HEK293 (cell line): ENCODE data around the gene SYCN.

Experiments used
- KLF16 ChIP-seq: fragments of 450-650 bp; formaldehyde crosslinking; IDR thresholded peaks from 2 replicates; pipeline ENCODE4 v1.5.1; 2017; ENCODE audit warnings: missing biosample characterization, missing genetic modification characterization
- MEIS1 ChIP-seq: sonication (generic); formaldehyde crosslinking; IDR thresholded peaks from 2 replicates; pipeline ENCODE4 v1.8.1; 2022; ENCODE audit warnings: missing genetic modification reagents, mild to moderate bottlenecking, borderline replicate concordance
- SETDB1 ChIP-seq: IDR thresholded peaks from one replicate; pipeline ENCODE4 v1.6.1; 2017; ENCODE audit warnings: mild to moderate bottlenecking, low read length, moderate library complexity, mixed read lengths; ENCODE audit not compliant: insufficient read length
- SP7 ChIP-seq: fragments of 450-650 bp; formaldehyde crosslinking; IDR thresholded peaks from 2 replicates; pipeline ENCODE4 v1.5.1; 2016; ENCODE audit warnings: missing biosample characterization, missing genetic modification characterization
- WT1 ChIP-seq: fragments of 450-650 bp; formaldehyde crosslinking; IDR thresholded peaks from 2 replicates; pipeline ENCODE4 v1.5.1; 2016; ENCODE audit warnings: missing biosample characterization, missing genetic modification characterization
- YY2 ChIP-seq: fragments of 450-650 bp; formaldehyde crosslinking; IDR thresholded peaks from 2 replicates; pipeline ENCODE4 v1.5.1; 2016; ENCODE audit warnings: missing biosample characterization, missing genetic modification characterization
- ZFP3 ChIP-seq: fragments of 450-650 bp; formaldehyde crosslinking; IDR thresholded peaks from 2 replicates; pipeline ENCODE4 v1.5.1; 2016; ENCODE audit warnings: low read depth, missing biosample characterization, missing genetic modification characterization
- ZNF112 ChIP-seq: fragments of 450-650 bp; formaldehyde crosslinking; IDR thresholded peaks from 2 replicates; pipeline ENCODE4 v1.5.0; 2017; ENCODE audit warnings: missing biosample characterization, missing genetic modification characterization
- ZNF157 ChIP-seq: fragments of 450-650 bp; formaldehyde crosslinking; IDR thresholded peaks from 2 replicates; pipeline ENCODE4 v1.5.1; 2016; ENCODE audit warnings: missing biosample characterization, missing genetic modification characterization
- ZNF221 ChIP-seq: fragments of 450-650 bp; formaldehyde crosslinking; IDR thresholded peaks from 2 replicates; pipeline ENCODE4 v1.5.1; 2017; ENCODE audit warnings: missing biosample characterization, missing genetic modification characterization, borderline replicate concordance
- ZNF350 ChIP-seq: fragments of 450-650 bp; formaldehyde crosslinking; IDR thresholded peaks from 2 replicates; pipeline ENCODE4 v1.5.0; 2017; ENCODE audit warnings: missing biosample characterization, mild to moderate bottlenecking, missing genetic modification characterization
- ZNF404 ChIP-seq: fragments of 450-650 bp; formaldehyde crosslinking; IDR thresholded peaks from 2 replicates; pipeline ENCODE4 v1.5.1; 2017; ENCODE audit warnings: missing biosample characterization, missing genetic modification characterization
- ZNF416 ChIP-seq: fragments of 450-650 bp; formaldehyde crosslinking; IDR thresholded peaks from 2 replicates; pipeline ENCODE4 v1.5.1; 2016; ENCODE audit warnings: missing biosample characterization, missing genetic modification characterization
- ZNF521 ChIP-seq: fragments of 450-650 bp; formaldehyde crosslinking; IDR thresholded peaks from 2 replicates; pipeline ENCODE4 v1.5.1; 2017; ENCODE audit warnings: missing biosample characterization, mild to moderate bottlenecking, missing genetic modification characterization
- ZNF544 ChIP-seq: fragments of 450-650 bp; formaldehyde crosslinking; IDR thresholded peaks from 2 replicates; pipeline ENCODE4 v1.5.0; 2017; ENCODE audit warnings: missing biosample characterization, missing genetic modification characterization
- ZNF549 ChIP-seq: fragments of 450-650 bp; IDR thresholded peaks from 2 replicates; pipeline ENCODE4 v1.5.1; 2018; ENCODE audit warnings: missing biosample characterization, missing genetic modification characterization, mild to moderate bottlenecking, inconsistent platforms, moderate library complexity
- ZNF555 ChIP-seq: fragments of 450-650 bp; formaldehyde crosslinking; conservative IDR thresholded peaks from 2 replicates; pipeline ENCODE4 v1.5.1; 2017; ENCODE audit warnings: missing biosample characterization, mild to moderate bottlenecking, missing genetic modification characterization, inconsistent platforms
- ZNF571 ChIP-seq: fragments of 450-650 bp; formaldehyde crosslinking; IDR thresholded peaks from 2 replicates; pipeline ENCODE4 v1.5.0; 2017; ENCODE audit warnings: missing biosample characterization, missing genetic modification characterization
- ZNF596 ChIP-seq: fragments of 450-650 bp; IDR thresholded peaks from 2 replicates; pipeline ENCODE4 v1.5.0; 2018; ENCODE audit warnings: missing biosample characterization, mild to moderate bottlenecking, missing genetic modification characterization, moderate library complexity
- ZNF629 ChIP-seq: fragments of 450-650 bp; formaldehyde crosslinking; IDR thresholded peaks from 2 replicates; pipeline ENCODE4 v1.5.1; 2017; ENCODE audit warnings: missing biosample characterization, missing genetic modification characterization
- ZNF658 ChIP-seq: fragments of 450-650 bp; formaldehyde crosslinking; IDR thresholded peaks from 2 replicates; pipeline ENCODE4; 2016; ENCODE audit warnings: missing biosample characterization, missing genetic modification characterization
- ZNF664 ChIP-seq: fragments of 450-650 bp; formaldehyde crosslinking; IDR thresholded peaks from 2 replicates; pipeline ENCODE4 v1.5.1; 2016; ENCODE audit warnings: missing biosample characterization, missing genetic modification characterization
- ZNF670 ChIP-seq: fragments of 450-650 bp; formaldehyde crosslinking; IDR thresholded peaks from 2 replicates; pipeline ENCODE4 v1.5.1; 2016; ENCODE audit warnings: missing biosample characterization, missing genetic modification characterization, low read depth
- ZNF701 ChIP-seq: fragments of 450-650 bp; formaldehyde crosslinking; IDR thresholded peaks from 2 replicates; pipeline ENCODE4 v1.5.1; 2016; ENCODE audit warnings: missing biosample characterization, missing genetic modification characterization
- ZNF707 ChIP-seq: fragments of 450-650 bp; formaldehyde crosslinking; IDR thresholded peaks from 2 replicates; pipeline ENCODE4 v1.5.1; 2016; ENCODE audit warnings: missing biosample characterization, missing genetic modification characterization
- ZNF747 ChIP-seq: fragments of 450-650 bp; formaldehyde crosslinking; IDR thresholded peaks from 2 replicates; pipeline ENCODE4 v1.5.1; 2016; ENCODE audit warnings: missing biosample characterization, missing genetic modification characterization
- ZNF76 ChIP-seq: fragments of 450-650 bp; formaldehyde crosslinking; IDR thresholded peaks from 2 replicates; pipeline ENCODE4; 2016; ENCODE audit warnings: low read depth, missing biosample characterization, missing genetic modification characterization, borderline replicate concordance
- ZNF768 ChIP-seq: fragments of 450-650 bp; formaldehyde crosslinking; IDR thresholded peaks from 2 replicates; pipeline ENCODE4 v1.5.1; 2018; ENCODE audit warnings: missing biosample characterization, mild to moderate bottlenecking, missing genetic modification characterization
- ZNF785 ChIP-seq: fragments of 450-650 bp; formaldehyde crosslinking; IDR thresholded peaks from 2 replicates; pipeline ENCODE4 v1.5.1; 2016; ENCODE audit warnings: missing biosample characterization, missing genetic modification characterization
- ZNF791 ChIP-seq: fragments of 450-650 bp; formaldehyde crosslinking; IDR thresholded peaks from 2 replicates; pipeline ENCODE4 v1.5.1; 2016; ENCODE audit warnings: missing biosample characterization, missing genetic modification characterization
- ZSCAN23 ChIP-seq: fragments of 450-650 bp; formaldehyde crosslinking; IDR thresholded peaks from 2 replicates; pipeline ENCODE4 v1.5.1; 2016; ENCODE audit warnings: missing biosample characterization, missing genetic modification characterization
- TF ChIP-seq, protein P1 (sequence below): fragments of 450-650 bp; formaldehyde crosslinking; IDR thresholded peaks from 2 replicates; pipeline ENCODE4 v1.5.1; 2016; ENCODE audit warnings: missing biosample characterization, missing genetic modification characterization
- TF ChIP-seq, protein P2 (sequence below): fragments of 450-650 bp; IDR thresholded peaks from 2 replicates; pipeline ENCODE4 v1.5.1; 2018; ENCODE audit warnings: missing biosample characterization, mild to moderate bottlenecking, missing genetic modification characterization
- TF ChIP-seq, protein P3 (sequence below): fragments of 450-650 bp; formaldehyde crosslinking; IDR thresholded peaks from 2 replicates; pipeline ENCODE4 v1.5.1; 2016; ENCODE audit warnings: missing biosample characterization, missing genetic modification characterization
- TF ChIP-seq, protein P4 (sequence below): fragments of 450-650 bp; formaldehyde crosslinking; IDR thresholded peaks from 2 replicates; pipeline ENCODE4 v1.5.1; 2016; ENCODE audit warnings: missing biosample characterization, missing genetic modification characterization
- TF ChIP-seq, protein P5 (sequence below): fragments of 450-650 bp; formaldehyde crosslinking; IDR thresholded peaks from 2 replicates; pipeline ENCODE4 v1.5.1; 2016; ENCODE audit warnings: missing biosample characterization, missing genetic modification characterization

SYCN gene

DNA sequence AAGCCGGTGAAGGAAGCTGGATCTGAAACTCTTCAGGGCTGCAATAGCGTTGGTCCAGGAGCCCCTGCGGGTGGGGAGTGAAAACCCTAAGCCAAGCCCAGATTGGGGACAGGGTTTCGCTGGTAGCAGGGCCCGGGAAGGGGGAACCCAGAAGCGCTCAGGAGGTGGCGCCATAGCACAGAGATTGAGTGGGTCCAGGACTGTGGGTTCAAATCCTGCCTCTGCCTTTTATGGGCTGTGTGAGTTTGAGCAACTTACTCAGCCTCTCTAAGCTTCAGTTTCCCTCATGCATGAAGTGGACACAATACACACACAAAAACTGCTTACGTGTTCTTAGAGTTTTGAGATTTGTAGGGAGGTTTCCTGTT, 8.3 kb upstream of the SYCN start (continued):
- TF ChIP-seq ZNF664 (tag by site-specific recombination) (no peak), ZNF555 (tag by site-specific recombination) (no peak), ZNF544 (tag by site-specific recombination) (no peak), ZNF571 (no peak), ZNF670 (tag by site-specific recombination) (no peak), ZFP3 (tag by site-specific recombination) (no peak), ZNF549 (tag by site-specific recombination) (no peak), ZNF747 (no peak), ZNF416 (tag by site-specific recombination) (no peak), ZNF76 (no peak), SP7 (tag by site-specific recombination) (peak; percentile 47; the same call in 1 of the 2 replicates), ZNF658 (tag by site-specific recombination) (no peak), ZNF768 (peak; percentile 96; the same call in 1 of the 2 replicates), ZNF596 (tag by site-specific recombination) (no peak), ZSCAN23 (no peak), ZNF707 (tag by site-specific recombination) (no peak), ZNF350 (tag by site-specific recombination) (no peak), ZNF521 (no peak), WT1 (tag by site-specific recombination) (peak; percentile 24; the same call in 1 of the 2 replicates), ZNF112 (no peak), ZNF791 (tag by site-specific recombination) (no peak), ZNF157 (tag by site-specific recombination) (no peak), ZNF785 (tag by site-specific recombination) (no peak), SETDB1 (no peak), ZNF701 (tag by site-specific recombination) (no peak), ZNF629 (tag by site-specific recombination) (0 out of 2 replicates have a peak, but pooled peaks have one; percentile 30), MEIS1 (no peak), ZNF404 (tag by site-specific recombination) (no peak), KLF16 (tag by site-specific recombination) (no peak), ZNF221 (no peak), YY2 (tag by site-specific recombination) (no peak)
- TF ChIP-seq, protein P1, sequence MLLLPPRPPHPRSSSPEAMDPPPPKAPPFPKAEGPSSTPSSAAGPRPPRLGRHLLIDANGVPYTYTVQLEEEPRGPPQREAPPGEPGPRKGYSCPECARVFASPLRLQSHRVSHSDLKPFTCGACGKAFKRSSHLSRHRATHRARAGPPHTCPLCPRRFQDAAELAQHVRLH (tag by site-specific recombination), result peak; percentile 97
- TF ChIP-seq, protein P2, sequence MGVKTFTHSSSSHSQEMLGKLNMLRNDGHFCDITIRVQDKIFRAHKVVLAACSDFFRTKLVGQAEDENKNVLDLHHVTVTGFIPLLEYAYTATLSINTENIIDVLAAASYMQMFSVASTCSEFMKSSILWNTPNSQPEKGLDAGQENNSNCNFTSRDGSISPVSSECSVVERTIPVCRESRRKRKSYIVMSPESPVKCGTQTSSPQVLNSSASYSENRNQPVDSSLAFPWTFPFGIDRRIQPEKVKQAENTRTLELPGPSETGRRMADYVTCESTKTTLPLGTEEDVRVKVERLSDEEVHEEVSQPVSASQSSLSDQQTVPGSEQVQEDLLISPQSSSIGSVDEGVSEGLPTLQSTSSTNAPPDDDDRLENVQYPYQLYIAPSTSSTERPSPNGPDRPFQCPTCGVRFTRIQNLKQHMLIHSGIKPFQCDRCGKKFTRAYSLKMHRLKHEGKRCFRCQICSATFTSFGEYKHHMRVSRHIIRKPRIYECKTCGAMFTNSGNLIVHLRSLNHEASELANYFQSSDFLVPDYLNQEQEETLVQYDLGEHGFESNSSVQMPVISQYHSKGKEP (tag by site-specific recombination), result no peak
- TF ChIP-seq, protein P3, sequence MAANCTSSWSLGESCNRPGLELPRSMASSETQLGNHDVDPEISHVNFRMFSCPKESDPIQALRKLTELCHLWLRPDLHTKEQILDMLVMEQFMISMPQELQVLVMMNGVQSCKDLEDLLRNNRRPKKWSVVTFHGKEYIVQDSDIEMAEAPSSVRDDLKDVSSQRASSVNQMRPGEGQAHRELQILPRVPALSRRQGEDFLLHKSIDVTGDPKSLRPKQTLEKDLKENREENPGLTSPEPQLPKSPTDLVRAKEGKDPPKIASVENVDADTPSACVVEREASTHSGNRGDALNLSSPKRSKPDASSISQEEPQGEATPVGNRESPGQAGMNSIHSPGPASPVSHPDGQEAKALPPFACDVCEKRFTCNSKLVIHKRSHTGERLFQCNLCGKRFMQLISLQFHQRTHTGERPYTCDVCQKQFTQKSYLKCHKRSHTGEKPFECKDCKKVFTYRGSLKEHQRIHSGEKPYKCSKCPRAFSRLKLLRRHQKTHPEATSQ (tag by site-specific recombination), result peak; percentile 53; the same call in 1 of the 2 replicates
- TF ChIP-seq, protein P4, sequence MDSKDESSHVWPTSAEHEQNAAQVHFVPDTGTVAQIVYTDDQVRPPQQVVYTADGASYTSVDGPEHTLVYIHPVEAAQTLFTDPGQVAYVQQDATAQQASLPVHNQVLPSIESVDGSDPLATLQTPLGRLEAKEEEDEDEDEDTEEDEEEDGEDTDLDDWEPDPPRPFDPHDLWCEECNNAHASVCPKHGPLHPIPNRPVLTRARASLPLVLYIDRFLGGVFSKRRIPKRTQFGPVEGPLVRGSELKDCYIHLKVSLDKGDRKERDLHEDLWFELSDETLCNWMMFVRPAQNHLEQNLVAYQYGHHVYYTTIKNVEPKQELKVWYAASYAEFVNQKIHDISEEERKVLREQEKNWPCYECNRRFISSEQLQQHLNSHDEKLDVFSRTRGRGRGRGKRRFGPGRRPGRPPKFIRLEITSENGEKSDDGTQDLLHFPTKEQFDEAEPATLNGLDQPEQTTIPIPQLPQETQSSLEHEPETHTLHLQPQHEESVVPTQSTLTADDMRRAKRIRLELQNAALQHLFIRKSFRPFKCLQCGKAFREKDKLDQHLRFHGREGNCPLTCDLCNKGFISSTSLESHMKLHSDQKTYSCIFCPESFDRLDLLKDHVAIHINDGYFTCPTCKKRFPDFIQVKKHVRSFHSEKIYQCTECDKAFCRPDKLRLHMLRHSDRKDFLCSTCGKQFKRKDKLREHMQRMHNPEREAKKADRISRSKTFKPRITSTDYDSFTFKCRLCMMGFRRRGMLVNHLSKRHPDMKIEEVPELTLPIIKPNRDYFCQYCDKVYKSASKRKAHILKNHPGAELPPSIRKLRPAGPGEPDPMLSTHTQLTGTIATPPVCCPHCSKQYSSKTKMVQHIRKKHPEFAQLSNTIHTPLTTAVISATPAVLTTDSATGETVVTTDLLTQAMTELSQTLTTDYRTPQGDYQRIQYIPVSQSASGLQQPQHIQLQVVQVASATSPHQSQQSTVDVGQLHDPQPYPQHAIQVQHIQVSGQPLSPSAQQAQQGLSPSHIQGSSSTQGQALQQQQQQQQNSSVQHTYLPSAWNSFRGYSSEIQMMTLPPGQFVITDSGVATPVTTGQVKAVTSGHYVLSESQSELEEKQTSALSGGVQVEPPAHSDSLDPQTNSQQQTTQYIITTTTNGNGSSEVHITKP (tag by site-specific recombination), result no peak
- TF ChIP-seq, protein P5, sequence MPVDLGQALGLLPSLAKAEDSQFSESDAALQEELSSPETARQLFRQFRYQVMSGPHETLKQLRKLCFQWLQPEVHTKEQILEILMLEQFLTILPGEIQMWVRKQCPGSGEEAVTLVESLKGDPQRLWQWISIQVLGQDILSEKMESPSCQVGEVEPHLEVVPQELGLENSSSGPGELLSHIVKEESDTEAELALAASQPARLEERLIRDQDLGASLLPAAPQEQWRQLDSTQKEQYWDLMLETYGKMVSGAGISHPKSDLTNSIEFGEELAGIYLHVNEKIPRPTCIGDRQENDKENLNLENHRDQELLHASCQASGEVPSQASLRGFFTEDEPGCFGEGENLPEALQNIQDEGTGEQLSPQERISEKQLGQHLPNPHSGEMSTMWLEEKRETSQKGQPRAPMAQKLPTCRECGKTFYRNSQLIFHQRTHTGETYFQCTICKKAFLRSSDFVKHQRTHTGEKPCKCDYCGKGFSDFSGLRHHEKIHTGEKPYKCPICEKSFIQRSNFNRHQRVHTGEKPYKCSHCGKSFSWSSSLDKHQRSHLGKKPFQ (tag by site-specific recombination), result 0 out of 2 replicates have a peak, but pooled peaks have one; percentile 17
